Renal cortex interstitium (tissue), 15 donors: Measurements from ENCODE around the gene OR5I1. TPM values are rescaled to one million over a fixed set of nuclear protein-coding genes. Genes with fewer than 3 reads are reported as not detected.
A peak's percentile ranks its signal among the peaks of the same experiment; 100 is the strongest.
"Not testable (repeated sequence)": the region's sequence is repeated elsewhere in the genome, so short reads cannot be mapped to it uniquely, and the experiment has no call there.

Experiments
- DNase-seq, 11 donors: peaks; one replicate each; pipeline ENCODE4 v3.0.0-alpha.2; 2013; ENCODE audit warnings: low read depth in 9 of 11, low spot score in 4 of 11; ENCODE audit errors: extremely low read depth in 1 of 11
- long read RNA-seq, 16 experiments: transcript quantifications; one replicate each; lab custom pipeline, GENCODE V29; 2026
- polyA plus RNA-seq, 3 donors: library from polyadenylated mRNA; unstranded; fragments of 120-200 nt; gene quantifications; one replicate each; pipeline ENCODE4 v1.2.1, GENCODE V29; 2013; ENCODE audit not compliant: insufficient read length in 3 of 3

OR5I1 gene
- not detected for polyA plus RNA-seq
- long read RNA-seq, donor 1, result 0 reads
- long read RNA-seq, donor 2, result 0 reads
- long read RNA-seq, donor 3, result 0 reads
- long read RNA-seq, donor 4, result 0 reads
- long read RNA-seq, donor 5, result 0 reads
- long read RNA-seq, donor 6, result 0 reads
- long read RNA-seq, donor 7, result 0 reads
- long read RNA-seq, donor 8, result 0 reads
- long read RNA-seq, donor 9, result 0 reads
- long read RNA-seq, donor 10, result 0 reads
- long read RNA-seq, donor 11, result 0 reads
- long read RNA-seq, donor 12, result 0 reads
- long read RNA-seq, donor 13, result 0 reads
- long read RNA-seq, donor 14, result 0 reads
- long read RNA-seq, donor 15, result 0 reads
- long read RNA-seq, donor 16, result 0 reads

GRCh38 chr11:55936300-55936699 is at the start of gene OR5I1:
OR5I1 (minus strand) TSS chr11:55936400; CDS start chr11:55936400, 0 bp downstream.
- DNase-seq, result no peak

- no peak for DNase-seq
These were observed 34.7 kb upstream of the OR5I1 start for GRCh38 chr11:55970935-55971334.

GRCh38 chr11:55969845-55970244 is 33.6 kb upstream of the OR5I1 start, which contains the start of gene OR10AG1:
OR10AG1 (minus strand) TSS chr11:55969945; CDS start chr11:55969907, 38 bp downstream.
- no peak for DNase-seq

GRCh38 chr11:55967914-55968313 is 31.7 kb upstream of the OR5I1 start:
- no peak for DNase-seq

GRCh38 chr11:55966391-55966790 is 30.2 kb upstream of the OR5I1 start:
- DNase-seq, result no peak

- no peak for DNase-seq
These were observed 20.3 kb upstream of the OR5I1 start for GRCh38 chr11:55956521-55956920.

- no peak for DNase-seq
These were observed 13.1 kb upstream of the OR5I1 start for GRCh38 chr11:55949330-55949729.

GRCh38 chr11:55942785-55943392 is 6.7 kb upstream of the OR5I1 start:
- peak in 7 of 11 donors; percentile 2 to 17 (median 3) for DNase-seq

- DNase-seq, result no peak
These were observed 15.7 kb downstream of the OR5I1 start for GRCh38 chr11:55920537-55920936.

GRCh38 chr11:55914482-55914881 is 21.7 kb downstream of the OR5I1 start, which contains the start of gene OR5W2:
OR5W2 (minus strand) TSS chr11:55914582; CDS start chr11:55914582, 0 bp downstream.
- no peak for DNase-seq

GRCh38 chr11:55902308-55902707 is 33.9 kb downstream of the OR5I1 start:
- no peak for DNase-seq

GRCh38 chr11:55895216-55895615 is 41.0 kb downstream of the OR5I1 start:
- DNase-seq, result no peak

- DNase-seq, result not testable (repeated sequence)
These were observed 50.7 kb downstream of the OR5I1 start for GRCh38 chr11:55885481-55885880.

Other genes starting within 250 kb of the OR5I1 start
- gene OR5D13, start 163.0 kb downstream of the OR5I1 start, polyA plus RNA-seq, result not detected
- not detected for gene OR5D14, start 140.8 kb downstream of the OR5I1 start, polyA plus RNA-seq
- not detected for gene OR5L1, start 125.0 kb downstream of the OR5I1 start, polyA plus RNA-seq
- not detected for gene OR5D18, start 116.8 kb downstream of the OR5I1 start, polyA plus RNA-seq
- not detected for gene OR5L2, start 109.2 kb downstream of the OR5I1 start, polyA plus RNA-seq
- gene OR5D16, start 97.6 kb downstream of the OR5I1 start, polyA plus RNA-seq, result not detected
- gene TRIM51, start 53.1 kb downstream of the OR5I1 start, polyA plus RNA-seq, result not detected
- not detected for gene OR5W2, start 21.8 kb downstream of the OR5I1 start, polyA plus RNA-seq
- gene OR10AG1, start 33.5 kb upstream of the OR5I1 start, polyA plus RNA-seq, result not detected
- gene OR5F1, start 58.2 kb upstream of the OR5I1 start, polyA plus RNA-seq, result not detected
- under 1 TPM; 0.03 to 0.08 (median 0.06) TPM for gene OR5AS1, start 91.3 kb upstream of the OR5I1 start, polyA plus RNA-seq
- gene OR8I2, start 156.9 kb upstream of the OR5I1 start, polyA plus RNA-seq, result not detected
- gene OR8H2, start 167.3 kb upstream of the OR5I1 start, polyA plus RNA-seq, result under 1 TPM in 1 of 3 donors, not detected in 2; 0.05 TPM
- gene OR8H3, start 186.0 kb upstream of the OR5I1 start, polyA plus RNA-seq, result not detected
- gene OR8J3, start 203.8 kb upstream of the OR5I1 start, polyA plus RNA-seq, result not detected
- not detected for gene OR8K5, start 223.9 kb upstream of the OR5I1 start, polyA plus RNA-seq
- gene OR5J2, start 240.2 kb upstream of the OR5I1 start, polyA plus RNA-seq, result not detected